GM18505 (cell line): ENCODE results near the gene ZNF79.

Experiments
- ATAC-seq: cut with Tn5 transposase; IDR thresholded peaks from one replicate; pipeline ENCODE4 v1.9.1; 2021; ENCODE audit not compliant: unreplicated experiment
- POLR2A ChIP-seq: IDR thresholded peaks from 4 replicates; pipeline ENCODE4 v1.6.1; 2011; ENCODE audit warnings: borderline replicate concordance; ENCODE audit not compliant: insufficient read depth, insufficient read length; ENCODE audit errors: extremely low read depth

The ZNF79 gene

DNA sequence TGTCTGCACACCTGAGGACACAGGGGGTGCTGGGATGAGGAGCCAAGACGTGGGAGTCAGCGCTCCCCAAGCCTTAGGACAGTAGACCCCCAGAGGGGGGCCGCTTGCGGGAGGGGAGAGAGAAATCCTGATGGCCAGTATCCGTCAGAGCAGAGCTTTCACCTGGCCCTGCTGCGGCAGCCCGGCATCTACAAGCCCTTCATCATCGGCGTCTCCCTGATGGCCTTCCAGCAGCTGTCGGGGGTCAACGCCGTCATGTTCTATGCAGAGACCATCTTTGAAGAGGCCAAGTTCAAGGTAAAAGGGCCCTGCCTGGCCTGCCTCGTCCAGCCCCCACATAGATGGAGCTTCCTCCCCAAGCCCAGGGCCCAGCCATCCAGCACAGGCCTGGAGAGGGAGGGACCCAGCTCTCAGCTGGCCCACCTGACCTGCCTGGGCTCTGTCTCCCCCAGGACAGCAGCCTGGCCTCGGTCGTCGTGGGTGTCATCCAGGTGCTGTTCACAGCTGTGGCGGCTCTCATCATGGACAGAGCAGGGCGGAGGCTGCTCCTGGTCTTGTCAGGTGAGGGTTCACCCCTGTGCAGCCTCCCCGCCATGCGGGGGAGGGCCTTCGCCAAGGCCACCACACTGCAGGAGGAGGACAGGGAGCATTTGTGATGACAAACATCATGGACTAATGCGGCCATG, 20.5 kb upstream of the ZNF79 start:
- no peak for ATAC-seq
- TF ChIP-seq POLR2A, result no peak

DNA sequence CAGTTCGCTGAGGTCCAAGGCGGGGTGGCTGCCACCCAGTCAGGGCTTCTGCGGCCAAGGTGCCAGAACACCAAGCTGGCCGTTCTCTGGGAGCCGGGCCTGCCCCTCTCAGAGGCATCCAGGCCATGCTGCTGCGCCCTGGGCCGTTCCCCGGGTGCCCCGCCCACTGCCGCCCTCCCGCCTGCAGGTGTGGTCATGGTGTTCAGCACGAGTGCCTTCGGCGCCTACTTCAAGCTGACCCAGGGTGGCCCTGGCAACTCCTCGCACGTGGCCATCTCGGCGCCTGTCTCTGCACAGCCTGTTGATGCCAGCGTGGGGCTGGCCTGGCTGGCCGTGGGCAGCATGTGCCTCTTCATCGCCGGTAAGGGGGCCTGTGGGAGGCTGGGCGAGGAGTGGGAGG, 19.6 kb upstream of the ZNF79 start:
- no peak for ATAC-seq
- TF ChIP-seq POLR2A, result no peak

DNA sequence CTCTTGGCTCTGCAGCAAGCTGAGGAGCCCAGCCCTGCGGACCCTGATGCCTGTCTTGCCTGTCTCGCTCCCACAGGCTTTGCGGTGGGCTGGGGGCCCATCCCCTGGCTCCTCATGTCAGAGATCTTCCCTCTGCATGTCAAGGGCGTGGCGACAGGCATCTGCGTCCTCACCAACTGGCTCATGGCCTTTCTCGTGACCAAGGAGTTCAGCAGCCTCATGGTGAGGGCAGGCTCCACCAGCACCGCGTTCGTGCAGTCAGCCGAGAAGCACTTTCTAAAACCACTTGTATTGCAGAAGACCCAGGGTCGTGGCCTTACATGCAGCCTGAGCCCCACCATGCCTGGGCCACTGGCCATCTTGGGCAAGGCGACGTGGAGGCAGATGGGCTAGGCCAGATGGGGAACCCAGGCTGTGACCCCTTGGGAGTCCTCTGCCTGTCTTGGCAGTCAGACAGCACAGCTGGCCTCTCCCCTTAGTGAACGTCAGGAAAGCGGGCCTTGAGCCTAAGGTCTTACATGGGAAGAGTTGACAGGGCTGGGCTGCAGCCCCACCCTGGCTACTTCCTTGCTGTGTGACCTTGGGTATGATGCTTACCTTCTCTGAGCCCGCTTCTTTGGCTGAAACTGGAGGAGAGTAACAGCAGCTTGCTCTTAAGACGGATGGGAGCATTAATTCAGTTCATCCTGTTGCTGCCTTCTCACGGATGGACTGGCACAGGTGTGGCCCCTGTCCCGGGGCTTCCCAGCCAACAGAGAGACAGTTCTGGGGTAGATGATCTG, 18.6 kb upstream of the ZNF79 start:
- no peak for ATAC-seq
- no peak for TF ChIP-seq POLR2A

DNA sequence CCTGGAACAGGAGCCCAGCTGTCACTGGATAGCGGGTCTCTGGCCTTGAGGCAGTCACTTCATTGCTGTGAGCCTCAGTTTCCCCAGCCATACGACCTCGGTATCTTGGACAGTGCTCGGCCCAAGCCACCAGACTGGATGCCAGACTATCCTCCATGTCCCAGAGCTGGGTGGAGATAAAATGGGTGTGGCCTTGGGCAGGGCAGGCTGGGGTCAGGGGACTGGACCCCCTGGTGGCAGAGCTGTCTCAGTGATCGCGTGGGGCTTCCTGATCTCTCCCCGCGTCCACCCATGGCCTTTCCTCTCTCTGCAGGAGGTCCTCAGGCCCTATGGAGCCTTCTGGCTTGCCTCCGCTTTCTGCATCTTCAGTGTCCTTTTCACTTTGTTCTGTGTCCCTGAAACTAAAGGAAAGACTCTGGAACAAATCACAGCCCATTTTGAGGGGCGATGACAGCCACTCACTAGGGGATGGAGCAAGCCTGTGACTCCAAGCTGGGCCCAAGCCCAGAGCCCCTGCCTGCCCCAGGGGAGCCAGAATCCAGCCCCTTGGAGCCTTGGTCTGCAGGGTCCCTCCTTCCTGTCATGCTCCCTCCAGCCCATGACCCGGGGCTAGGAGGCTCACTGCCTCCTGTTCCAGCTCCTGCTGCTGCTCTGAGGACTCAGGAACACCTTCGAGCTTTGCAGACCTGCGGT, 17.2 kb upstream of the ZNF79 start:
- no peak for ATAC-seq
- TF ChIP-seq POLR2A, result no peak

DNA sequence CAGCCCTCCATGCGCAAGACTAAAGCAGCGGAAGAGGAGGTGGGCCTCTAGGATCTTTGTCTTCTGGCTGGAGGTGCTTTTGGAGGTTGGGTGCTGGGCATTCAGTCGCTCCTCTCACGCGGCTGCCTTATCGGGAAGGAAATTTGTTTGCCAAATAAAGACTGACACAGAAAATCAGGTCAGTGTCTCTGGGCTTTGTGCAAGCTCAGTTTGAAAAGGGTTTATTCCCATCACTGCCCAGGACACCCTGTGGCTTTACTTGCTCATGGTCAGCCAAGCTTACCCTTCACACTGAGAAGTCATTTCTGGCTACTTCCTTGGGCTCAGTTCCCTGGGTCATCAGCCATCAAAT, 16.7 kb upstream of the ZNF79 start:
- ATAC-seq, result no peak
- no peak for TF ChIP-seq POLR2A

DNA sequence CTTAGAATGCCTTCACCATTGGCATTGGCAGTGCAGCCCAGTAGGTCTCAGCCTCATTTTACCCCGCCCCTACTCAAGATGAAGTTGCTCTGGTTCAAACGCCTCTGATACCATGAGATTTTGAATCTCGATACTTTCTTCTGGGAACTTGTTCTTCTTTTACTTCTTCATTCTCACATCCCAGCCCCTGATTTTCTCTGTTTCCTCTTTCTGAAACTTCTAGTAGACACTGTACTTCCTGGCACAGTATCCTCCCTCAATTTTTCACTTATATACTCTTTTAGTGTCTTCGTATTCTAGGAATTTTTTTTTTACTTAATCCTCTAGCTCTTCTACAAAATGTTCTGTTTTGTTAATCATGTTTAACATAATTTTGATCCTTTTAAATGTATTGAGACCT, 13.1 kb upstream of the ZNF79 start:
- no peak for ATAC-seq
- TF ChIP-seq POLR2A, result no peak

DNA sequence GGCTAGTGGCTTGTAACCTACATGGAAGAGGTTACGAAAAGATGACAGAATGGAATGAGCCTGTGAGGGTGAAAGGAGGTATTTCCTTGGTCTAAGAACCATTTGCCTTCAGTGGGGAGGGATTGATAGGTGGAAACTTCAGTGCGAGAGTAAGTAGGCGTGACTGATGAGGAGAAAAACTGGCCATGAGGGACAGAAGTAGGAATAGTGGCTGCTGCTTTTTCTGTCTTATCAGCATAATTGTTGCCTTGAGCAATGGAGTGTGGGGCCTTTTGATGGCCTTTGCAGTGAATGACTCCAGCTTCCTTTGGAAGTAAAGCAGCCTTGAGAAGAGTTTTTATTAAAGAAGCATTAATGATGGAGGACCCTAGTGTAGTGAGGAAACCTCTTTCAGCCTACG, 9.0 kb upstream of the ZNF79 start:
- no peak for TF ChIP-seq POLR2A
- ATAC-seq, result no peak

DNA sequence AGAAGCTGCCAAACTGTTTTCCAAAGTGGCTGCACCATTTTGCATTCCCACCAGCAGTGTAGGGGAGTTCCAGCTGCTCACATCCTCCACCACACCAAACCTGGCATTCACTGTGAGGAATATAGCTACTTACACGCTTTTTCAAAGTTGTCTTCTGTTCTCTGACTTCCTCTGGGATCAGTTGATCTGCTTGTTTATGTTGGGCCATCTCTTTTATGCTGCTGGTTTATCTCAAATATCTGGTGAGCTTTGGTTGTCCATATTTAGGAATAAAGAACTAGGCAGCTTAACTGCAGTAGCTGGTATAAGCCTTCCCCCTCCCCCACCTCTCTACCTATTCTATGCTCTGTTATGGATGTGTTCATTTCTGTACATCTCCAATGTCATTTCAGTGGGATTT, 8.5 kb upstream of the ZNF79 start:
- no peak for ATAC-seq
- TF ChIP-seq POLR2A, result no peak

DNA sequence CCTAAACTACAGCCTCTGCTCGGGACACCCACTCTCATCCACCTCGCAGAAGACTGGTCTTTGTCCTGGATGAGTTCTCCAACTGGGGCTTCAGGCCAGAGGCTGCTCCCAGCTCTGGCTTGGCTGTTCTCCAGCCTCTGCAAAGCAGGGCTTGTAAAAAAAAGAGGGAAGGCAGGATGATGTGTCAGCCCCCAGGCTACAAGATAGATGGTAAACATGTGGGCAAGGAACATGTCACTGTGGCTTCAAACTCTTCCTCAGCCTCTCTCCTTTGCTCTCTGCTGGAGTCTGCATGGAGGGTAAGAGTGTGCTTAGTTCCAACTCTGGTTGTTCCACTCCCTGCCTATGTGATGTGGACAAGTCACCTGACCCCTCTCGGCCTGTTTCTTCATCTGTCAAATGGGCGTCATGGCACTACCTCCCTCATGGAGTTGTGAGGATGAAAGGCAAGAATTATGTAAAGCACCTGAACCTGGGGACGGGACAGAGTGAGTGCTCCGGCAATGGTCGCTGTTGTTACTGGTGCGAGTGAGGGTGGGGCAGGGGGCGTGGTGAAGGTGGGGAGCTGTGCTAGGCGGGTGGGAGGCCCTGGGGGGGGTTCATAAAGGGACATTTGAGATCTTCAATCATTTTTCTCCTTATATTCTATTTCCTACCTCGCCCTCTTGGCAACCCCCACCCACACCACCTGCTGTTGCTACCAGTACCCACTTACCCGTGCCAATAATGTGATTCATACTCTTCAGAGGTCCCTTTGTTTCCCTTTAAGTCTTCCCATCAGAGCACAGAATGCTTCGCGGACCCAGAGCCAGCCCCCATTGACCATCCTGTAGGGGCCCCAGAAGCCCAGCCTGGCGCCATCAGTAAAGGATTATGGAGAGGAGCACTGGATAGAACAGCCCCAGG, 6.8 kb upstream of the ZNF79 start:
- TF ChIP-seq POLR2A, result no peak
- ATAC-seq, result no peak

DNA sequence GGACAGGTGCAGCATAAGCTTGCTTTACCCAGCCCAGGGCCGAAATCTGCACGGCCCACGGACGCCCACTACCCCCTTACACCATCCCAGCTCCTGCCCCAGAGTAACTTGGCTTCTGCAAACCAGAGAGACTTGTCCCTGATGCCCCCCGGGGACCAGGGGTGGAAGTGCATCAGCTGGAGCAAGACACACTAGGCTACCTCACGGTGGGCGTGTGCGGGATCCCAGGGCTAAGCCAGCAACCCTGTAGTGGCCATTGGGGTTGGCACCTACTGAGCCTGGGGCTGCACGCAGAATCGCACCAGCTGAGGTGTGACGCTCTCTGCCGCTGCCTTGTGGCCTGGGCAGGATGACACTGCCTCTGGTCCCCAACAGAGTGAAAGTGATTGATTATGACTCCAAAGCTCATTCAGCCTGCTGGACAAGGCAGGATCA, 6.1 kb upstream of the ZNF79 start:
- ATAC-seq, result no peak
- TF ChIP-seq POLR2A, result no peak

DNA sequence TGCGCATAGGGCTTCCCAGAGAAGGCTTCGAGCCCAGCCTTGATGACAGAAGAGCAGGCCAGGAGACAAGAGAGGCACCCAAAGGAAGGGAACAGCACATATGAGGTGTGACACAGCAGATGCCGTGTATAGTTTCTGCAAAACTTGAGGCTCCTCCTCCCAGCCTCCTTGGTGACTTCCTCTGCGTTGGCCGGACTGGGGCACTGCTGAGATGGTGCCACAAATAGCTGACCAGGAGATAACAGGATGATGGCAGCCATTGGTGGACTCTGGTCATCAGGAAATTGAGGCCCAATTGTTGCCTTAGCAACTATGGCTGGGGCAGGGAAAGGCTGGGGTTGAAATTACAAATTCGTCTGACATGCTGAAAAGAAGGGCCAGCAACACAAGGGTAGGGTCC, 4.8 kb upstream of the ZNF79 start:
- no peak for ATAC-seq
- TF ChIP-seq POLR2A, result no peak

DNA sequence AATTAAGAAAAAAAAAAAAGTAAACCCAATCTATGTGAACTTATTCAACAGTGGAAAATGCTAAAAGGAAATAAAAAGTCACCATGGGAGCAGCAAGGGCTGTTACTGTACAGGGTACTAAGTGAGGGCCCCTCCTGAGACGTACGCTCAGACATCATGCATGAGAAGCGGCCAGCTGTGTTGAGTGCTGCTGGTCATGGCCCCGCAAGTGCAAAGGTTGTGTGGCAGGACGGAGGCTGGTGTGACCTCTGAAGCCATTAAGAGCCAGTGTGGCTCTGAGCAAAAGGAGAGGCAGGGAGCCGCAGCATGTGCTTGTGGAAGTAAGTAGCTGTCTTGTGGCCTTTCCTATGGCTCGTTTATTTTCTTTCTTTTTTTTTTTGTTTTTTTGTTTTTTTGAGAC, 3.1 kb upstream of the ZNF79 start:
- ATAC-seq, result no peak
- no peak for TF ChIP-seq POLR2A
